GM21390 (cell line): ENCODE results near the gene SRP19.
A peak's percentile ranks its signal among the peaks of the same experiment; 100 is the strongest.
"Not testable (repeated sequence)": the region's sequence is repeated elsewhere in the genome, so short reads cannot be mapped to it uniquely, and the experiment has no call there.

Experiments used
- ATAC-seq: cut with Tn5 transposase; IDR thresholded peaks from one replicate; pipeline ENCODE4 v1.9.1; 2021; ENCODE audit not compliant: unreplicated experiment

SRP19 gene

GRCh38 chr5:112869948-112870347 is 8.9 kb downstream of the SRP19 start:
- ATAC-seq, result peak; percentile 87

DNA sequence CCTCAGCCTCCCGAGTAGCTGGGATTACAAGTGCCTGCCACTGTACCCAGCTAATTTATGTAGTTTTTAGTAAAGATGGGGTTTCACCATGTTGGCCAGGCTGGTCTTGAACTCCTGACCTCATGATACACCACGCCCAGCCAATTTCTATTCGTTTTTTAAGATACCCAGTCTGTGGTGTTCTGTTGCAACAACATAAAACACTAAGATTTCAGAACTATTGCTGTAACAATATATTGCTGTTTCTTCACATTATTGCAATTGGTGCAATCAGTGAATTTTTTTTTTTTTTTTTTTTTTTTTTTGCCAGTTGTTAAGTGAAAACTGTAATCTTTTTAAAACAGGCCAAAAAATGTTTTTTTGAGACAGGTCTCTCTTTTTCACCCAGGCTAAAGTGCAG is 9.9 kb downstream of the SRP19 start:
- no peak for ATAC-seq

- ATAC-seq, result no peak
Observed at GRCh38 chr5:112876362-112876761, 15.3 kb downstream of the SRP19 start.

DNA sequence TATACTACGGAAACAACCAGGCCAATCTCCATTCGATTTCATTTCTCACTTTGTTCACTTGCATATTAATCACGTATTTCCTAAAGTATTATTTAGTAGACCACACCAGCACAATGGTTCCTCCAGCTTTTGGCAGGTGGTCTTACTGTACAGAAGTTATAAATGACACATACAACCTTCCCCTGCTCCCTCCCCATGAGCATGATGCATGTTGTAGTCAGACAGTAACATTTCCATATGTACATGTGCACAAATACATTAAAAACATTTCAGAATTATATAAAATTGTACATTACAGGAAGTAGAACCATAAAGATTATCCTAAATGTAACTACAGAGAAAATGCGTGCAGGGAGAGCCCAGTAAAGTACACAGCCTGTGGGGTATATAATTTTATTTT is 17.0 kb downstream of the SRP19 start:
- ATAC-seq, result no peak

DNA sequence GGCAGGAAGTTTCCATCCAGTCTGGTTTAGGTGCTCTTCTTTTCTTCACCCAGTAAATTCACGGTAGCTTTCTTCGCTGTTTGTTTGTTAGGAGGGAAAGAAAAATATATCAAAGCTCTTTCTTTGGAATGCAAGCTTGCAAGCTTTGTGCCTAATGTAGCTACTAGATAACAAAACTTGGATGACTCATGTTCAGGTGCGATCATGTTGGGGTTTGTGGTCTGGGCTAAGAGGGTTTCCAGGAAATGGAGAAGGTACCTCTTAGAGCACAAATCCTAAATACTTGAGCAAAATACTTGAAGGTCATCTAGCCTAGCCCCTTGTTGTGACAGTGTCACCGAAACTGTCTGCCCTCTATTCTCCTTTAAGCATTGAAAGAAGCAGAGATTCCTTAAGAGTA is 17.7 kb downstream of the SRP19 start:
- no peak for ATAC-seq

DNA sequence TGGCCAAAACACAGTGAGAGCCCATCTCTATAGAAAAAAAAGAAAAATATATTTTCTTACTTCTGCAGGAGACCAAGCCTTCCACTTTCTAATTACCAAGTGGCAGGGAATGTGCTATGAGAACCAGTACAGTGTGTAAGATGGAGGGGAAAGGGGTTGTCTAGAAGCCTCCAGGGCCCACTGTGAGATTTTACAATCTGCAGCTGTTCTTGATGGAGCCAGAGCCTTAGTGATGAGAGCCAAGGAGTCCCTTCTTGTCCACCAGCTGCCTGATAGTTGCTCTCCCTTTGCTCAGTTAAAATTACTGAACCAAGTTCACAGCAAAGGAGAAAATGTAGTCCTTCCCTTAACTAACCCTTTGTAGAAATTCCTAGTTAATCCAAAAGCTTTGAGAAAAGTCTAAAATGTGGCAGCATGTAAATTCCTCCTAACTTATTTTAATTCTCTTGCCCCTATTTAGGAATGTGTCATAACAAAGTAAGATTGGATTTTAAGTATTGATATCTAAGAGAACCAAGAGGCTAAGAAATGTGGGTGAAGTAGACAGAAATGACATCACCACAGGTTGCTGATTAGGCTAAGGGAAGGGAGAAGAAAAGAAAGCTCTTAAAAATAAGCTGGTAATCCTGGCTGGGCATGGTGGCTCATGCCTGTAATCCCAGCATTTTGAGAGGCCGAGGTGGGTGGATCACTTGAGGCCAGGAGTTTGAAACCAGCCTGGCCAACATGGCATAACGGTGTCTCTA is 19.3 kb downstream of the SRP19 start:
- no peak for ATAC-seq

- ATAC-seq, result no peak
Observed at GRCh38 chr5:112883192-112883591, 22.1 kb downstream of the SRP19 start.

DNA sequence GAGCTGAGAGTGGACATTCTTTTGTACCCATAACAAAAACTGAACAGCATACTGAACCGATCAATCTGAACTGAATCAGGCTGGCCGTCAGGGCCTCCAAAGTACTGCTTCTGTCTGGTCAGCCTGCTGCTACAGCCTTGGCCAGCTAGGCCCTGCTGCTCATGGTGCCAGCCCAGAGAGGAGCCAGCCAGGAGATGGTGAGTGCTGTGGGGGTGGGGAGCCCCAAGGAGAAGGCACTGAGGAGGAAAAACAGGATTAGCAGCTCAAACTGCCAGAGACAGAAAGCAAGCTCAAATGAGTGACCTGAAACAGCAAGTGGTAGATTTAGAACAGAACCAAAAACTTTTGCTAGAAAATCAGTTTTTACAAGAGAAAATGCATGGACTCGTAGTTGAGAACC is 23.9 kb downstream of the SRP19 start:
- ATAC-seq, result no peak

DNA sequence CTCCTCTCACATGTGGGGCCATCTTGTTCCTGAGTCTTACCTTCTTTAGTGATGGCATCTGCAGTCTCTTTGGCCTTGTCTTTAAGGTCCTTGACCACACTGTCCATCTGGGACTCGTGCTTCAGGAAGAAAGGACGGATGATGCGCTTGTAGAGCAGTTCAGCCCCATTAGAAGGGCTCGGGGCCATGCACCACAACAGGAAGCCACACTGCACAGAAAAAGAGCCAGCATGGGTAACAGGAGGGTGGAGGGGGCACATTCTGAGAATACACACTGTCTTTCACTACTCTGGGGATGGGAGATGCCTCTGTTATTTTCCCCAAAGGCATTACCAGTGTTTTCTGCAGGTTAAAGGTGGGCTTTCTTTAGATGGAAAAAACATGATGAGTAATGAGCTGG is 25.9 kb downstream of the SRP19 start:
- ATAC-seq, result no peak

GRCh38 chr5:112892066-112892465 is 31.0 kb downstream of the SRP19 start:
- not testable (repeated sequence) for ATAC-seq

DNA sequence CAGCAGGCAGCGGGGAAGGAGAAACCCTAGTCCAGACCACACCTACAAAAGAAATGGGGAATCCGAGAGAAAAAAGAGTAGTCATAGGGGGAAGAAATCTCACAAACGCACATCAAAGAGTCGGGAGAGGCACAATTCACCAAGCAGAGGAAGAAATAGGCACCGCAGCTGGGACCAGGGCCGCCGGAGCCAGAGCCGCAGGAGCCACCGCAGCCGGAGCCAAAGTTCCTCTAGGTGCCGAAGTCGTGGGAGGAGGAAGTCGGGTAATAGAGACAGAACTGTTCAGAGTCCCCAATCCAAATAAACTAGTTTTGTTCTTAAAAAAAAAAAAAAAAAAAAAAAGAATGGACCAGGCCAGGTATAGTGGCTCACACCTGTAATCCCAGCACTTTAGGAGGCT is 31.7 kb downstream of the SRP19 start:
- no peak for ATAC-seq

- no peak for ATAC-seq
Observed at GRCh38 chr5:112895682-112896081, 34.6 kb downstream of the SRP19 start.

- no peak for ATAC-seq
Observed at GRCh38 chr5:112902561-112902960, 41.5 kb downstream of the SRP19 start.

- ATAC-seq, result not testable (repeated sequence)
Observed at GRCh38 chr5:112904996-112905395, 43.9 kb downstream of the SRP19 start.

GRCh38 chr5:112906637-112907036 is 45.5 kb downstream of the SRP19 start:
- no peak for ATAC-seq

GRCh38 chr5:112907166-112907631 is 46.1 kb downstream of the SRP19 start:
- no peak for ATAC-seq

- no peak for ATAC-seq
Observed at GRCh38 chr5:112908854-112909253, 47.8 kb downstream of the SRP19 start.

GRCh38 chr5:112910529-112910928 is 49.4 kb downstream of the SRP19 start:
- no peak for ATAC-seq

GRCh38 chr5:112914584-112914983 is 53.5 kb downstream of the SRP19 start:
- ATAC-seq, result no peak

DNA sequence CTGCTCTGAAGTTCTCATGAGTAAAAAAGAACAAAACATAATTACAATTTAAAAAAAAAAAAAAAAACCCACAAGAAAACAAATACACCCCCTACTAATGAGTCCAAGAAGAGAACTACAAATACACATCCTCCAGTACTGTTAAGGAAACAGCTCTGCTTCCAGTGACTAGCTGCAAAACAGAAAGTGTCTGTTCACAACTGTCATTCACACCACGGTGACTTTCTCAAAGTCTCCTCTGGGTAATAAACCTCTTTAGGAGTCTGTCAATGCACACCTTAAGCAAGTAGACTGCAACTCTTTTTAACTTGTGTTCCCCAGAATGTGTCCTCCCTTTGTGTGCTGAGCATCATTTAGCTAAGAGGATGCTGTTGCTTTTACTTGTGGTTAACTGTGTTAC is 54.7 kb downstream of the SRP19 start:
- ATAC-seq, result peak; percentile 49

DNA sequence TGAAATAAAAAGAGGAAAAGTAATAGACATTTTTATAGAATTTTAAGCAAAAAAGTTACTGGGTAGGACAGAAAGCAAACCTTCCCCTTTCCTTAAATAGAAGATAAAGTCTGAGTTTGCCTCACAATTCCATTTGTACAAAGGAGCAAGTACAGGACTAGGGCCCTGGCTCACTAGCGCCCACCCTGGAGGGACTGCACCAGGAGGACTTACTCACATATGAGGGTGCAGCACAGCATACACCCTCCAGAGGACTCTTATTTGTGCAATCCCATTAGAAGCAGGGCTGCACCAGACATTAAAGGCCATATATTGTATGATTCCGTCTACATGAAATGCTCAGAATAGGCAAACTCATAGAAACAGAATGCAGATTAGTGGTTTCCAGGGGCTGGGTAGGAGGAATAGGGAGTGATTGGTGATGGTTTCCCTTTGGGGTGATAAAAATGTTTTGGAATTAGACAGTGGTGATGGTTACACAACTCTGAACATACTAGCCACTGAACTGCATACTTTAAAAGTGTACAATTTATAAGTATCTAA is 56.4 kb downstream of the SRP19 start:
- no peak for ATAC-seq

GRCh38 chr5:112918136-112918535 is 57.0 kb downstream of the SRP19 start:
- no peak for ATAC-seq

DNA sequence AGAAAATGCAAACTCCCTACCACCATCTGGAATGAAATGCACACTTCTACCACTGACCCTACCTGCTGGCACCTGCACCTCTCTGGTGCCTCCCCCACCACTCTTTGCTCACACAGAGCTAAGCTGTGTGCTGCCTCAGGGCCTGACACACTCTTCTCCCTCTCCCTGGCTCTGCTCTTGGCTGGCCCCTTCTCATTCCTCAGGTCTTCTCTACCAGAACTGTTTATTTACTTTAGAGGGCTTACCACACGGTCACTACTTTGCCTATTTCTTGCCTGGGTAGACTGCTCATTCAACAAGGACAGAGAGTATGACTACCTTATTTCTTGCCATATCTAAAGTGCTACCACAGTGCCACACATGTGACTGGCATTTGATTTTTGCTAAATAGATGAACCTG is 57.6 kb downstream of the SRP19 start:
- no peak for ATAC-seq
